K562 (cell line): ENCODE data around the gene CTRL. TPM values are rescaled to one million over a fixed set of nuclear protein-coding genes. Genes with fewer than 3 reads are reported as not detected.
A peak's percentile ranks its signal among the peaks of the same experiment; 100 is the strongest.

Experiments
- ATAC-seq: fragments of 200-7000 bp; cut with Tn5 transposase; 3 replicates; pipeline ENCODE4 v1.9.1; 2020; ENCODE audit warnings: moderate library complexity
- BruUV-seq: library from RNA; stranded (reverse); fragments of 400-500 nt; replicated peaks from 2 replicates; lab custom pipeline; 2021; lab: Mats Ljungman, UMichigan
- CTCF ChIA-PET: fragments of 300-600 bp; formaldehyde crosslinking; extraction: SDS; loops from one replicate; lab custom pipeline; 2021; ENCODE audit warnings: low intra/inter-chr PET ratio; lab: Yijun Ruan, JAX
- POLR2A ChIA-PET: fragments of 300-600, 350-650 bp; sonication (Branson Sonifier 250); formaldehyde crosslinking; extraction: SDS; loops from one replicate; lab custom pipeline; 2021; ENCODE audit warnings: antibody characterized with exemption, inconsistent platforms; lab: Yijun Ruan, JAX
- DNase-seq, 4 experiments: peaks; one replicate each; pipeline versions ENCODE4 v3.0.0 to v3.0.0-alpha.2; 2011 to 2018; ENCODE audit warnings: low spot score in 3 of 4, mixed read lengths in 3 of 4; ENCODE audit errors: extremely low read depth in 1 of 4
- FAIRE-seq: peaks from 2 replicates; lab custom pipeline; 2011; peaks lifted over from hg19 to GRCh38; lab: Jason Lieb, UNC
- H2AFZ ChIP-seq: 2 replicates; pipeline ENCODE4 v1.6.0; 2011; ENCODE audit warnings: low read depth, low read length, control low read depth, inconsistent platforms
- H3K27ac ChIP-seq: fragments of 200-600 bp; 3 replicates; pipeline ENCODE4 v1.8.0; 2011; ENCODE audit warnings: low read depth, mild to moderate bottlenecking, control low read depth, inconsistent platforms, low read length, moderate library complexity, mixed read lengths; ENCODE audit errors: extremely low read depth
- H3K27me3 ChIP-seq, 2 experiments: fragments of 300-600 bp in 1 of 2; 2 replicates in 1 of 2; 3 replicates in 1 of 2; pipeline versions ENCODE4 v1.6.0 to v1.8.0; 2011; ENCODE audit warnings: inconsistent platforms in 2 of 2, low read length in 2 of 2, mild to moderate bottlenecking in 1 of 2, mixed read lengths in 1 of 2, moderate library complexity in 1 of 2; ENCODE audit not compliant: control insufficient read depth in 2 of 2, insufficient read depth in 2 of 2
- H3K36me3 ChIP-seq: fragments of 300-600 bp; 3 replicates; pipeline ENCODE4 v1.8.0; 2011; ENCODE audit warnings: mild to moderate bottlenecking, low read length, inconsistent platforms; ENCODE audit not compliant: control insufficient read depth, insufficient read depth
- H3K4me1 ChIP-seq, 2 experiments: fragments of 200-600 bp in 1 of 2; replicated peaks in 1 of 2; 2 replicates in 1 of 2; 3 replicates in 1 of 2; pipeline versions ENCODE4 v1.5.1 to v1.8.0; 2011; ENCODE audit warnings: inconsistent platforms in 2 of 2, low read length in 2 of 2, mild to moderate bottlenecking in 1 of 2, mixed read lengths in 1 of 2, moderate library complexity in 1 of 2; ENCODE audit not compliant: control insufficient read depth in 2 of 2, insufficient read depth in 2 of 2
- H3K4me2 ChIP-seq: 2 replicates; pipeline ENCODE4 v1.6.1; 2011; ENCODE audit warnings: low read length, control low read depth, inconsistent platforms, mixed read lengths; ENCODE audit not compliant: insufficient read depth
- H3K4me3 ChIP-seq: fragments of 200-600 bp; sonication (generic), shearing (Covaris generic); 2 replicates; pipeline ENCODE4 v1.5.1; 2016; ENCODE audit warnings: control low read depth, inconsistent platforms
- H3K79me2 ChIP-seq: fragments of 200-600 bp; 3 replicates; pipeline ENCODE4 v1.8.0; 2011; ENCODE audit warnings: low read length, inconsistent platforms; ENCODE audit not compliant: control insufficient read depth, insufficient read depth
- H3K9ac ChIP-seq, 2 experiments: 2 replicates each; pipeline versions ENCODE4 v1.6.0 to v1.6.1; 2011; ENCODE audit warnings: low read depth in 2 of 2, low read length in 2 of 2, control low read depth in 1 of 2, inconsistent platforms in 1 of 2, mild to moderate bottlenecking in 1 of 2, mixed read lengths in 1 of 2; ENCODE audit not compliant: insufficient read depth in 1 of 2
- H3K9me1 ChIP-seq: one replicate; pipeline ENCODE4 v1.6.0; 2011; ENCODE audit warnings: inconsistent platforms, mild to moderate bottlenecking, low read length, moderate library complexity; ENCODE audit not compliant: control insufficient read depth, insufficient read depth
- H3K9me3 ChIP-seq: replicated peaks from 2 replicates; pipeline ENCODE4 v1.5.1; 2011; ENCODE audit warnings: low read depth, low read length, inconsistent platforms; ENCODE audit not compliant: control insufficient read depth, insufficient read depth
- H4K20me1 ChIP-seq: replicated peaks from 2 replicates; pipeline ENCODE4 v1.6.1; 2011; ENCODE audit warnings: low read length, inconsistent platforms, mixed read lengths; ENCODE audit not compliant: control insufficient read depth, insufficient read depth
- HCFC1 ChIP-seq: IDR thresholded peaks from 2 replicates; pipeline ENCODE4 v1.6.1; 2012; ENCODE audit warnings: low read depth, low read length, improper control_type of control experiment
- SP2 ChIP-seq: IDR thresholded peaks from 2 replicates; pipeline ENCODE4 v1.6.1; 2011; ENCODE audit warnings: mild to moderate bottlenecking, low read depth, low read length, moderate library complexity; ENCODE audit not compliant: poor library complexity, severe bottlenecking; ENCODE audit errors: extremely low read depth
- STAT5A ChIP-seq: IDR thresholded peaks from 2 replicates; pipeline ENCODE4 v1.6.1; 2012; ENCODE audit warnings: low read length, inconsistent platforms, borderline replicate concordance
- ZNF124 ChIP-seq: sonication (generic); formaldehyde crosslinking; IDR thresholded peaks from 2 replicates; pipeline ENCODE4 v1.8.1; 2022; ENCODE audit warnings: missing genetic modification reagents
- ZNF274 ChIP-seq: IDR thresholded peaks from 2 replicates; pipeline ENCODE4 v1.6.1; 2011; ENCODE audit warnings: low read depth, mild to moderate bottlenecking, low read length, moderate library complexity, borderline replicate concordance
- WGBS: fragments of 100-300 bp; shearing (Covaris generic); methylation state at CpG from one replicate; pipeline ENCODE4 v1.1.6; 2016; ENCODE audit warnings: low coverage, mixed read lengths; ENCODE audit not compliant: insufficient coverage; ENCODE audit errors: missing lambda C conversion rate; 5-methylcytosine and 5-hydroxymethylcytosine counted together
- in situ Hi-C: fragments of 300-500 bp; cut with MboI; formaldehyde crosslinking; loops from 4 replicates; pipeline ENCODE4 v1.15.0; 2018; ENCODE audit warnings: inconsistent platforms, mixed read lengths
- intact Hi-C: fragments of 100-400 bp; cut with micrococcal nuclease; formaldehyde crosslinking; loops from 2 replicates; pipeline ENCODE4 v1.14.2; 2022
- polyA plus RNA-seq, 8 experiments: library from polyadenylated mRNA; depleted of rRNA in 4 of 8; stranded (reverse) in 5 of 8; unstranded in 3 of 8; fragments of >200 nt; fragmentation: Nextera tagmentation in 2 of 8; fragmentation: Illumina TruSeq in 1 of 8; extraction: Ambion mirVana in 2 of 8; extraction: Trizol in 1 of 8; gene quantifications; 2 replicates each; pipeline versions ENCODE4 v1.2.1 to v1.2.3, GENCODE V29; 2011 to 2014; ENCODE audit warnings: inconsistent platforms in 1 of 8, missing spikeins in 1 of 8
- total RNA-seq, 7 experiments: library from RNA; depleted of rRNA in 6 of 7; stranded (reverse); fragments of >200 nt in 6 of 7; fragmentation: Illumina TruSeq in 2 of 7; extraction: Trizol in 2 of 7; gene quantifications; 2 replicates each; pipeline versions ENCODE4 v1.2.1 to v1.2.3, GENCODE V29; 2011 to 2021; ENCODE audit warnings: low replicate concordance in 1 of 7
- TF ChIP-seq, protein P1 (sequence below): fragments of 250-450 bp; sonication (Bioruptor Pico); IDR thresholded peaks from 2 replicates; pipeline ENCODE4 v1.4.0; 2020

Gene CTRL
- total and polyA plus RNA-seq, 9 of the 15 experiments (the other 6 are each of a cell fraction or from before 2014, with no cell fraction given): 1.4 to 5.6 (median 2.5) TPM

DNA sequence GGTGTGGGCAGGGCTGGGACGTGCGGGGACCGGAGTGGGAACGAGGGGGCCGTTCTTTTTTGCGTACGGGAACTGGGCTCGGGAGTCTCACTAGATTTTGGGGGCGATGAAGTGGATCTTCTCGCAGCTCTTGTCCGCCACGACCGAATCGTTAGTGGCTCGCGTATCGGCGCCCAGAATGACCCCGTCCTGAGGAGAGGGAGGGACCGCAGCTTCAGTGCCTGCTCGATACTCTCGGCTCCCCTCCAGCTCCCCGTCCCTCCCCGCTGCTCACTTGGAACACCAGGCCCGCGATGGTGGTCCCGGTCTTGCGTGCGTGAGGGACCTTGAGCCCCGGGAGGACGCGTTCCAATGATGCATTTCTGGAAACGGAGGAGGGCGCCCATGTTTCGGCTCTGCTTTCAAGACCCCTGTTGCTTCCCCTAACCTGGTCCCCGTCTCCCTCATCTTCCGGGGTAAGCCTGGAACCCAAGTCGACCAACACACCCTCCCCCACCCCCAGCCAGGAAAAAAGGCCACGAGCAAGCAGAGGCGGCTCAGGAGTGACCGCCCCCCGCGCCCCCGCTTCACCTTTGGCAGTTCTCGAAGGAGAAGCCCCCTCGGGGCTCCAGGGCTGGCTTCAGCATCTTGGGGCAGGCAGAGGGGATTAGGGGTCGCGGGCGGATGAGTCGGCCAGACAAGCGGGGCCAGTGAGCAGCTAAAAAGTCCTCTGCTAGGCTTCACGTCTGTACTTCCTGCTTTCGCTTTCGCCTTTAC is 4.6 kb upstream of the CTRL start, which contains the start of gene PSMB10:
PSMB10 (minus strand) TSS at position 727 of the 756 bp plus-strand sequence; CDS start at position 626, 101 bp downstream.
- ATAC-seq (peak; percentile 15), DNase-seq (peak; percentile 62 to 71 (median 68)), FAIRE-seq (peak; percentile 23)
- H3K4me3 ChIP-seq: peak within 1 kb of the TSS; percentile 85
- peak within 1 kb of the TSS; percentile 99 for H3K4me2 ChIP-seq
- peaks cover 20 to 64% of the 10 kb centered on the region in 2 experiments for H3K4me1 ChIP-seq
- no peaks in the 10 kb centered on the region for H3K27me3 ChIP-seq
- intact Hi-C loops: loop anchor here (5.0 to 10.0 kb wide), 2 partner anchors 106 to 412 kb away; partner anchors contain the start of gene RIPOR1
- BruUV-seq: TSS peak; percentile 90
- H3K27ac ChIP-seq: peak within 1 kb of the TSS; percentile 89
- POLR2A ChIA-PET: interaction anchor here (0.6 to 1.7 kb wide), 27 partner anchors 7 to 363 kb away, joined by 3 to 8 read pairs (median 4); partner anchors contain the start of gene LCAT
- 0% methylated on average over 39 of the region's 54 CpGs for WGBS
- peaks cover 25% of the 10 kb centered on the region; the same call in 2 of the 3 replicates for H3K36me3 ChIP-seq
- H4K20me1 ChIP-seq: no peaks in the 10 kb centered on the region; the same call in 1 of the 2 replicates
- H2AFZ ChIP-seq: peak within 1 kb of the TSS; percentile 95
- H3K79me2 ChIP-seq: peaks cover 42% of the 10 kb centered on the region
- CTCF ChIA-PET: no interaction called here
- H3K9ac ChIP-seq: peak within 1 kb of the TSS; percentile 90 to 98
- no peaks in the 10 kb centered on the region for H3K9me3 ChIP-seq
- H3K9me1 ChIP-seq: no peaks in the 10 kb centered on the region
- in situ Hi-C loops: no loop called here
- TF ChIP-seq SP2 (no peak), STAT5A (no peak), ZNF274 (no peak), ZNF124 (CRISPR knock-in tag) (no peak), HCFC1 (no peak)
- TF ChIP-seq, protein P1, sequence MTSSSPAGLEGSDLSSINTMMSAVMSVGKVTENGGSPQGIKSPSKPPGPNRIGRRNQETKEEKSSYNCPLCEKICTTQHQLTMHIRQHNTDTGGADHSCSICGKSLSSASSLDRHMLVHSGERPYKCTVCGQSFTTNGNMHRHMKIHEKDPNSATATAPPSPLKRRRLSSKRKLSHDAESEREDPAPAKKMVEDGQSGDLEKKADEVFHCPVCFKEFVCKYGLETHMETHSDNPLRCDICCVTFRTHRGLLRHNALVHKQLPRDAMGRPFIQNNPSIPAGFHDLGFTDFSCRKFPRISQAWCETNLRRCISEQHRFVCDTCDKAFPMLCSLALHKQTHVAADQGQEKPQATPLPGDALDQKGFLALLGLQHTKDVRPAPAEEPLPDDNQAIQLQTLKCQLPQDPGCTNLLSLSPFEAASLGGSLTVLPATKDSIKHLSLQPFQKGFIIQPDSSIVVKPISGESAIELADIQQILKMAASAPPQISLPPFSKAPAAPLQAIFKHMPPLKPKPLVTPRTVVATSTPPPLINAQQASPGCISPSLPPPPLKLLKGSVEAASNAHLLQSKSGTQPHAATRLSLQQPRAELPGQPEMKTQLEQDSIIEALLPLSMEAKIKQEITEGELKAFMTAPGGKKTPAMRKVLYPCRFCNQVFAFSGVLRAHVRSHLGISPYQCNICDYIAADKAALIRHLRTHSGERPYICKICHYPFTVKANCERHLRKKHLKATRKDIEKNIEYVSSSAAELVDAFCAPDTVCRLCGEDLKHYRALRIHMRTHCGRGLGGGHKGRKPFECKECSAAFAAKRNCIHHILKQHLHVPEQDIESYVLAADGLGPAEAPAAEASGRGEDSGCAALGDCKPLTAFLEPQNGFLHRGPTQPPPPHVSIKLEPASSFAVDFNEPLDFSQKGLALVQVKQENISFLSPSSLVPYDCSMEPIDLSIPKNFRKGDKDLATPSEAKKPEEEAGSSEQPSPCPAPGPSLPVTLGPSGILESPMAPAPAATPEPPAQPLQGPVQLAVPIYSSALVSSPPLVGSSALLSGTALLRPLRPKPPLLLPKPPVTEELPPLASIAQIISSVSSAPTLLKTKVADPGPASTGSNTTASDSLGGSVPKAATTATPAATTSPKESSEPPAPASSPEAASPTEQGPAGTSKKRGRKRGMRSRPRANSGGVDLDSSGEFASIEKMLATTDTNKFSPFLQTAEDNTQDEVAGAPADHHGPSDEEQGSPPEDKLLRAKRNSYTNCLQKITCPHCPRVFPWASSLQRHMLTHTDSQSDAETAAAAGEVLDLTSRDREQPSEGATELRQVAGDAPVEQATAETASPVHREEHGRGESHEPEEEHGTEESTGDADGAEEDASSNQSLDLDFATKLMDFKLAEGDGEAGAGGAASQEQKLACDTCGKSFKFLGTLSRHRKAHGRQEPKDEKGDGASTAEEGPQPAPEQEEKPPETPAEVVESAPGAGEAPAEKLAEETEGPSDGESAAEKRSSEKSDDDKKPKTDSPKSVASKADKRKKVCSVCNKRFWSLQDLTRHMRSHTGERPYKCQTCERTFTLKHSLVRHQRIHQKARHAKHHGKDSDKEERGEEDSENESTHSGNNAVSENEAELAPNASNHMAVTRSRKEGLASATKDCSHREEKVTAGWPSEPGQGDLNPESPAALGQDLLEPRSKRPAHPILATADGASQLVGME (CRISPR knock-in tag): 0 out of 2 replicates have a peak, but pooled peaks have one; percentile 7
